Choroid plexus epithelial cell (primary cell): ENCODE data around the gene ZFAND6.
"Not testable (repeated sequence)": the region's sequence is repeated elsewhere in the genome, so short reads cannot be mapped to it uniquely, and the experiment has no call there.

Experiments
- DNase-seq: peaks from one replicate; pipeline ENCODE4 v3.0.0-alpha.2; 2010; ENCODE audit warnings: low read depth
- H3K4me3 ChIP-seq: 2 replicates; pipeline ENCODE4 v1.5.1; 2011; ENCODE audit warnings: low read depth, mild to moderate bottlenecking, control low read depth, low read length, moderate library complexity
- CTCF ChIP-seq: conservative IDR thresholded peaks from 2 replicates; pipeline ENCODE4 v1.5.1; 2011; ENCODE audit warnings: low read depth, mild to moderate bottlenecking, control low read depth, inconsistent platforms, low read length, moderate library complexity

ZFAND6 gene

GRCh38 chr15:80155001-80155377 is 95.5 kb downstream of the ZFAND6 start:
- H3K4me3 ChIP-seq = no peak overlapping the region
- no peak for DNase-seq
- no peak for TF ChIP-seq CTCF

- not testable (repeated sequence) for H3K4me3 ChIP-seq
Measured at GRCh38 chr15:80155378-80156175, 96.1 kb downstream of the ZFAND6 start.

GRCh38 chr15:80156176-80156720 is 96.8 kb downstream of the ZFAND6 start:
- no peak overlapping the region for H3K4me3 ChIP-seq
- no peak for TF ChIP-seq CTCF
- DNase-seq = no peak

More at GRCh38 chr15:80155378-80156175, 96.1 kb downstream of the ZFAND6 start:
- DNase-seq = not testable (repeated sequence)

GRCh38 chr15:80157215-80157614 is 97.7 kb downstream of the ZFAND6 start:
- H3K4me3 ChIP-seq = no peak overlapping the region
- DNase-seq = no peak
- no peak for TF ChIP-seq CTCF

- TF ChIP-seq CTCF = no peak
- no peak for DNase-seq
- H3K4me3 ChIP-seq = no peak overlapping the region
Measured at GRCh38 chr15:80159301-80159700, 99.8 kb downstream of the ZFAND6 start.

- no peak for TF ChIP-seq CTCF
- no peak overlapping the region for H3K4me3 ChIP-seq
- no peak for DNase-seq
Measured at GRCh38 chr15:80159811-80160569, 100.5 kb downstream of the ZFAND6 start.

GRCh38 chr15:80160570-80161156 is 101.2 kb downstream of the ZFAND6 start:
- TF ChIP-seq CTCF = no peak
- H3K4me3 ChIP-seq = no peak overlapping the region
- peak; percentile 96 for DNase-seq
